WTC11 (cell line): ENCODE data around the gene SERPIND1.

Experiments used
- CREB1 ChIP-seq: sonication (generic); formaldehyde crosslinking; IDR thresholded peaks from 2 replicates; pipeline ENCODE4 v1.8.0; 2023; ENCODE audit warnings: mild to moderate bottlenecking, missing genetic modification reagents
- IRF2 ChIP-seq: sonication (generic); formaldehyde crosslinking; IDR thresholded peaks from 2 replicates; pipeline ENCODE4 v1.8.0; 2022; ENCODE audit warnings: low read depth, missing genetic modification reagents, borderline replicate concordance
- RELA ChIP-seq: sonication (generic); formaldehyde crosslinking; IDR thresholded peaks from 2 replicates; pipeline ENCODE4 v1.8.1; 2022; ENCODE audit warnings: missing genetic modification reagents, mild to moderate bottlenecking, borderline replicate concordance
- SMAD3 ChIP-seq: sonication (generic); formaldehyde crosslinking; IDR thresholded peaks from 2 replicates; pipeline ENCODE4 v1.8.0; 2022; ENCODE audit warnings: missing genetic modification reagents, mild to moderate bottlenecking, borderline replicate concordance
- TEAD4 ChIP-seq: sonication (generic); formaldehyde crosslinking; IDR thresholded peaks from 2 replicates; pipeline ENCODE4 v1.8.0; 2022; ENCODE audit warnings: mild to moderate bottlenecking, missing genetic modification reagents
- ZBTB21 ChIP-seq: sonication (generic); formaldehyde crosslinking; IDR thresholded peaks from 2 replicates; pipeline ENCODE4 v1.8.1; 2023; ENCODE audit warnings: mild to moderate bottlenecking, missing genetic modification reagents, borderline replicate concordance
- ZNF121 ChIP-seq: sonication (generic); formaldehyde crosslinking; IDR thresholded peaks from 2 replicates; pipeline ENCODE4 v1.8.0; 2023; ENCODE audit warnings: missing genetic modification reagents
- TF ChIP-seq, protein P1 (sequence below): fragments of 200-600 bp; IDR thresholded peaks from 2 replicates; pipeline ENCODE4 v1.8.0; 2022; ENCODE audit warnings: antibody characterized with exemption
- TF ChIP-seq, protein P2 (sequence below): sonication (generic); formaldehyde crosslinking; IDR thresholded peaks from 2 replicates; pipeline ENCODE4 v1.8.1; 2023; ENCODE audit warnings: mild to moderate bottlenecking, missing genetic modification reagents
- TF ChIP-seq, protein P3 (sequence below): fragments of 250-450 bp; sonication (Bioruptor Pico); IDR thresholded peaks from 2 replicates; pipeline ENCODE4 v2.1.2; 2022; ENCODE audit warnings: mild to moderate bottlenecking, moderate library complexity
- TF ChIP-seq, protein P4 (sequence below): sonication (generic); formaldehyde crosslinking; IDR thresholded peaks from 2 replicates; pipeline ENCODE4 v1.8.1; 2023; ENCODE audit warnings: mild to moderate bottlenecking, missing genetic modification reagents
- TF ChIP-seq, protein P5 (sequence below): sonication (generic); formaldehyde crosslinking; IDR thresholded peaks from 2 replicates; pipeline ENCODE4 v1.8.0; 2022; ENCODE audit warnings: mild to moderate bottlenecking, missing genetic modification reagents
- TF ChIP-seq, protein P6 (sequence below): sonication (generic); formaldehyde crosslinking; IDR thresholded peaks from 2 replicates; pipeline ENCODE4 v1.8.1; 2022; ENCODE audit warnings: low read depth, missing genetic modification reagents, borderline replicate concordance
- TF ChIP-seq, protein P7 (sequence below): fragments of 250-450 bp; sonication (Bioruptor Pico); IDR thresholded peaks from 2 replicates; pipeline ENCODE4 v1.9.0; 2021; ENCODE audit warnings: mild to moderate bottlenecking, borderline replicate concordance

DNA sequence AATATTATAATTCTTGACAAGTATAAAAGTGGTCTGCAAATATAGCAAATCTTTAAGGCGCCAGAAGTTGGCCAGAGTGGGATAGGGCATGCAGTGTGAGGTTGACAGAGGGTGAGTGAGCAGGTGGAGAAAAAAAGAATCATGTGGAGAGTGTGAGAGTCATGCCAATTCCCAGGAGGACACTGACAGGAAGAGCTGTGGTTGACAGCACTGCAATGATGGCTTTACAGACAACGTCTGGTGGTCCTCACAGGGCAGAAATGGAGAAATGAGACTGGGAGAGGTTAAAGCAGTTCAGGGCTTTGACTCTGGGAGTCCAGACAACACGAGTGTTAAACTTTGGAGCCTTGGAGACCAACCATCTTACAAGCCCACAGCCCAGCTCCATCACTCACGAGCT, 34.9 kb downstream of the SERPIND1 start:
- TF ChIP-seq, protein P1, sequence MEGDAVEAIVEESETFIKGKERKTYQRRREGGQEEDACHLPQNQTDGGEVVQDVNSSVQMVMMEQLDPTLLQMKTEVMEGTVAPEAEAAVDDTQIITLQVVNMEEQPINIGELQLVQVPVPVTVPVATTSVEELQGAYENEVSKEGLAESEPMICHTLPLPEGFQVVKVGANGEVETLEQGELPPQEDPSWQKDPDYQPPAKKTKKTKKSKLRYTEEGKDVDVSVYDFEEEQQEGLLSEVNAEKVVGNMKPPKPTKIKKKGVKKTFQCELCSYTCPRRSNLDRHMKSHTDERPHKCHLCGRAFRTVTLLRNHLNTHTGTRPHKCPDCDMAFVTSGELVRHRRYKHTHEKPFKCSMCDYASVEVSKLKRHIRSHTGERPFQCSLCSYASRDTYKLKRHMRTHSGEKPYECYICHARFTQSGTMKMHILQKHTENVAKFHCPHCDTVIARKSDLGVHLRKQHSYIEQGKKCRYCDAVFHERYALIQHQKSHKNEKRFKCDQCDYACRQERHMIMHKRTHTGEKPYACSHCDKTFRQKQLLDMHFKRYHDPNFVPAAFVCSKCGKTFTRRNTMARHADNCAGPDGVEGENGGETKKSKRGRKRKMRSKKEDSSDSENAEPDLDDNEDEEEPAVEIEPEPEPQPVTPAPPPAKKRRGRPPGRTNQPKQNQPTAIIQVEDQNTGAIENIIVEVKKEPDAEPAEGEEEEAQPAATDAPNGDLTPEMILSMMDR: no peak
- TF ChIP-seq, protein P2, sequence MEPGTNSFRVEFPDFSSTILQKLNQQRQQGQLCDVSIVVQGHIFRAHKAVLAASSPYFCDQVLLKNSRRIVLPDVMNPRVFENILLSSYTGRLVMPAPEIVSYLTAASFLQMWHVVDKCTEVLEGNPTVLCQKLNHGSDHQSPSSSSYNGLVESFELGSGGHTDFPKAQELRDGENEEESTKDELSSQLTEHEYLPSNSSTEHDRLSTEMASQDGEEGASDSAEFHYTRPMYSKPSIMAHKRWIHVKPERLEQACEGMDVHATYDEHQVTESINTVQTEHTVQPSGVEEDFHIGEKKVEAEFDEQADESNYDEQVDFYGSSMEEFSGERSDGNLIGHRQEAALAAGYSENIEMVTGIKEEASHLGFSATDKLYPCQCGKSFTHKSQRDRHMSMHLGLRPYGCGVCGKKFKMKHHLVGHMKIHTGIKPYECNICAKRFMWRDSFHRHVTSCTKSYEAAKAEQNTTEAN: no peak
- TF ChIP-seq, protein P3, sequence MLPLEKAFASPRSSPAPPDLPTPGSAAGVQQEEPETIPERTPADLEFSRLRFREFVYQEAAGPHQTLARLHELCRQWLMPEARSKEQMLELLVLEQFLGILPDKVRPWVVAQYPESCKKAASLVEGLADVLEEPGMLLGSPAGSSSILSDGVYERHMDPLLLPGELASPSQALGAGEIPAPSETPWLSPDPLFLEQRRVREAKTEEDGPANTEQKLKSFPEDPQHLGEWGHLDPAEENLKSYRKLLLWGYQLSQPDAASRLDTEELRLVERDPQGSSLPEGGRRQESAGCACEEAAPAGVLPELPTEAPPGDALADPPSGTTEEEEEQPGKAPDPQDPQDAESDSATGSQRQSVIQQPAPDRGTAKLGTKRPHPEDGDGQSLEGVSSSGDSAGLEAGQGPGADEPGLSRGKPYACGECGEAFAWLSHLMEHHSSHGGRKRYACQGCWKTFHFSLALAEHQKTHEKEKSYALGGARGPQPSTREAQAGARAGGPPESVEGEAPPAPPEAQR (CRISPR knock-in tag): no peak
- TF ChIP-seq, protein P4, sequence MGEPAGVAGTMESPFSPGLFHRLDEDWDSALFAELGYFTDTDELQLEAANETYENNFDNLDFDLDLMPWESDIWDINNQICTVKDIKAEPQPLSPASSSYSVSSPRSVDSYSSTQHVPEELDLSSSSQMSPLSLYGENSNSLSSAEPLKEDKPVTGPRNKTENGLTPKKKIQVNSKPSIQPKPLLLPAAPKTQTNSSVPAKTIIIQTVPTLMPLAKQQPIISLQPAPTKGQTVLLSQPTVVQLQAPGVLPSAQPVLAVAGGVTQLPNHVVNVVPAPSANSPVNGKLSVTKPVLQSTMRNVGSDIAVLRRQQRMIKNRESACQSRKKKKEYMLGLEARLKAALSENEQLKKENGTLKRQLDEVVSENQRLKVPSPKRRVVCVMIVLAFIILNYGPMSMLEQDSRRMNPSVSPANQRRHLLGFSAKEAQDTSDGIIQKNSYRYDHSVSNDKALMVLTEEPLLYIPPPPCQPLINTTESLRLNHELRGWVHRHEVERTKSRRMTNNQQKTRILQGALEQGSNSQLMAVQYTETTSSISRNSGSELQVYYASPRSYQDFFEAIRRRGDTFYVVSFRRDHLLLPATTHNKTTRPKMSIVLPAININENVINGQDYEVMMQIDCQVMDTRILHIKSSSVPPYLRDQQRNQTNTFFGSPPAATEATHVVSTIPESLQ (CRISPR knock-in tag): no peak
- TF ChIP-seq SMAD3 (no peak), IRF2 (CRISPR knock-in tag) (no peak), RELA (CRISPR knock-in tag) (no peak), ZNF121 (CRISPR knock-in tag) (no peak), ZBTB21 (CRISPR knock-in tag) (no peak), TEAD4 (CRISPR knock-in tag) (no peak), CREB1 (CRISPR knock-in tag) (no peak)
- TF ChIP-seq, protein P5, sequence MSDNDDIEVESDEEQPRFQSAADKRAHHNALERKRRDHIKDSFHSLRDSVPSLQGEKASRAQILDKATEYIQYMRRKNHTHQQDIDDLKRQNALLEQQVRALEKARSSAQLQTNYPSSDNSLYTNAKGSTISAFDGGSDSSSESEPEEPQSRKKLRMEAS (CRISPR knock-in tag): no peak
- TF ChIP-seq, protein P6, sequence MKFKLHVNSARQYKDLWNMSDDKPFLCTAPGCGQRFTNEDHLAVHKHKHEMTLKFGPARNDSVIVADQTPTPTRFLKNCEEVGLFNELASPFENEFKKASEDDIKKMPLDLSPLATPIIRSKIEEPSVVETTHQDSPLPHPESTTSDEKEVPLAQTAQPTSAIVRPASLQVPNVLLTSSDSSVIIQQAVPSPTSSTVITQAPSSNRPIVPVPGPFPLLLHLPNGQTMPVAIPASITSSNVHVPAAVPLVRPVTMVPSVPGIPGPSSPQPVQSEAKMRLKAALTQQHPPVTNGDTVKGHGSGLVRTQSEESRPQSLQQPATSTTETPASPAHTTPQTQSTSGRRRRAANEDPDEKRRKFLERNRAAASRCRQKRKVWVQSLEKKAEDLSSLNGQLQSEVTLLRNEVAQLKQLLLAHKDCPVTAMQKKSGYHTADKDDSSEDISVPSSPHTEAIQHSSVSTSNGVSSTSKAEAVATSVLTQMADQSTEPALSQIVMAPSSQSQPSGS (CRISPR knock-in tag): no peak
- TF ChIP-seq, protein P7, sequence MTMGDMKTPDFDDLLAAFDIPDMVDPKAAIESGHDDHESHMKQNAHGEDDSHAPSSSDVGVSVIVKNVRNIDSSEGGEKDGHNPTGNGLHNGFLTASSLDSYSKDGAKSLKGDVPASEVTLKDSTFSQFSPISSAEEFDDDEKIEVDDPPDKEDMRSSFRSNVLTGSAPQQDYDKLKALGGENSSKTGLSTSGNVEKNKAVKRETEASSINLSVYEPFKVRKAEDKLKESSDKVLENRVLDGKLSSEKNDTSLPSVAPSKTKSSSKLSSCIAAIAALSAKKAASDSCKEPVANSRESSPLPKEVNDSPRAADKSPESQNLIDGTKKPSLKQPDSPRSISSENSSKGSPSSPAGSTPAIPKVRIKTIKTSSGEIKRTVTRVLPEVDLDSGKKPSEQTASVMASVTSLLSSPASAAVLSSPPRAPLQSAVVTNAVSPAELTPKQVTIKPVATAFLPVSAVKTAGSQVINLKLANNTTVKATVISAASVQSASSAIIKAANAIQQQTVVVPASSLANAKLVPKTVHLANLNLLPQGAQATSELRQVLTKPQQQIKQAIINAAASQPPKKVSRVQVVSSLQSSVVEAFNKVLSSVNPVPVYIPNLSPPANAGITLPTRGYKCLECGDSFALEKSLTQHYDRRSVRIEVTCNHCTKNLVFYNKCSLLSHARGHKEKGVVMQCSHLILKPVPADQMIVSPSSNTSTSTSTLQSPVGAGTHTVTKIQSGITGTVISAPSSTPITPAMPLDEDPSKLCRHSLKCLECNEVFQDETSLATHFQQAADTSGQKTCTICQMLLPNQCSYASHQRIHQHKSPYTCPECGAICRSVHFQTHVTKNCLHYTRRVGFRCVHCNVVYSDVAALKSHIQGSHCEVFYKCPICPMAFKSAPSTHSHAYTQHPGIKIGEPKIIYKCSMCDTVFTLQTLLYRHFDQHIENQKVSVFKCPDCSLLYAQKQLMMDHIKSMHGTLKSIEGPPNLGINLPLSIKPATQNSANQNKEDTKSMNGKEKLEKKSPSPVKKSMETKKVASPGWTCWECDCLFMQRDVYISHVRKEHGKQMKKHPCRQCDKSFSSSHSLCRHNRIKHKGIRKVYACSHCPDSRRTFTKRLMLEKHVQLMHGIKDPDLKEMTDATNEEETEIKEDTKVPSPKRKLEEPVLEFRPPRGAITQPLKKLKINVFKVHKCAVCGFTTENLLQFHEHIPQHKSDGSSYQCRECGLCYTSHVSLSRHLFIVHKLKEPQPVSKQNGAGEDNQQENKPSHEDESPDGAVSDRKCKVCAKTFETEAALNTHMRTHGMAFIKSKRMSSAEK: no peak
